Stimulated activated CD4-positive, alpha-beta T cell treated with anti-CD3 and anti-CD28 coated beads, Interleukin-15, amount 100 ng/mL, for 48 hours (primary cell): ENCODE measurements around the gene EIF2B4.
"Not testable (repeated sequence)": the region's sequence is repeated elsewhere in the genome, so short reads cannot be mapped to it uniquely, and the experiment has no call there.

Experiments
- DNase-seq, 2 donors: peaks; one replicate each; pipeline ENCODE4 v3.0.0-alpha.2; 2020; ENCODE audit warnings: low read depth in 2 of 2

EIF2B4 gene

GRCh38 chr2:27336173-27336572, 34.0 kb downstream of the EIF2B4 start:
- DNase-seq: no peak

GRCh38 chr2:27335311-27335710, 34.8 kb downstream of the EIF2B4 start:
- DNase-seq: no peak

- DNase-seq: no peak
Measured at GRCh38 chr2:27324720-27325119, 45.4 kb downstream of the EIF2B4 start.

- DNase-seq: no peak
Measured at GRCh38 chr2:27323596-27324285, 46.4 kb downstream of the EIF2B4 start.

GRCh38 chr2:27322766-27323595, 47.2 kb downstream of the EIF2B4 start, which contains the start of gene MPV17:
Gene MPV17 (minus strand): TSS chr2:27323097. CDS start chr2:27322517, 580 bp downstream.
- DNase-seq: peak; percentile 79 to 87

- no peak for DNase-seq
Measured at GRCh38 chr2:27322301-27322765, 47.8 kb downstream of the EIF2B4 start.

GRCh38 chr2:27320958-27321543, 49.1 kb downstream of the EIF2B4 start:
- no peak for DNase-seq

- not testable (repeated sequence) for DNase-seq
Measured at GRCh38 chr2:27319839-27320238, 50.3 kb downstream of the EIF2B4 start.

- no peak for DNase-seq
Measured at GRCh38 chr2:27316655-27317412, 53.3 kb downstream of the EIF2B4 start.

- DNase-seq: no peak
Measured at GRCh38 chr2:27315122-27315521, 55.0 kb downstream of the EIF2B4 start.

- no peak for DNase-seq
Measured at GRCh38 chr2:27314709-27315108, 55.4 kb downstream of the EIF2B4 start.
